Activated naive CD8-positive, alpha-beta T cell treated with anti-CD3 and anti-CD28 coated beads for 36 hours (primary cell): ENCODE data around the gene OPN4. TPM values are rescaled to one million over a fixed set of nuclear protein-coding genes. Genes with fewer than 3 reads are reported as not detected.

ENCODE experiments used
- DNase-seq: peaks from one replicate; pipeline ENCODE4 v3.0.0; 2021
- H3K27ac Mint-ChIP-seq: one replicate; pipeline ENCODE4 v1.8.0; 2022; ENCODE audit warnings: mild to moderate bottlenecking, moderate library complexity, mixed read lengths
- H3K27me3 Mint-ChIP-seq: one replicate; pipeline ENCODE4 v1.8.0; 2022; ENCODE audit warnings: mild to moderate bottlenecking, mixed read lengths
- H3K36me3 Mint-ChIP-seq: one replicate; pipeline ENCODE4 v1.8.0; 2021; ENCODE audit warnings: mild to moderate bottlenecking, mixed read lengths
- H3K4me1 Mint-ChIP-seq: one replicate; pipeline ENCODE4 v1.8.0; 2021; ENCODE audit warnings: mixed read lengths
- H3K4me3 Mint-ChIP-seq: one replicate; pipeline ENCODE4 v1.8.0; 2022; ENCODE audit warnings: mild to moderate bottlenecking, moderate library complexity, mixed read lengths
- H3K9me3 Mint-ChIP-seq: one replicate; pipeline ENCODE4 v1.8.0; 2022; ENCODE audit warnings: mixed read lengths
- total RNA-seq, 2 experiments: library from RNA; stranded (reverse); gene quantifications; one replicate each; pipeline ENCODE4 v1.2.3, GENCODE V29; 2021

Gene OPN4
- total RNA-seq, 2 experiments from 2014 or later = not detected

DNA sequence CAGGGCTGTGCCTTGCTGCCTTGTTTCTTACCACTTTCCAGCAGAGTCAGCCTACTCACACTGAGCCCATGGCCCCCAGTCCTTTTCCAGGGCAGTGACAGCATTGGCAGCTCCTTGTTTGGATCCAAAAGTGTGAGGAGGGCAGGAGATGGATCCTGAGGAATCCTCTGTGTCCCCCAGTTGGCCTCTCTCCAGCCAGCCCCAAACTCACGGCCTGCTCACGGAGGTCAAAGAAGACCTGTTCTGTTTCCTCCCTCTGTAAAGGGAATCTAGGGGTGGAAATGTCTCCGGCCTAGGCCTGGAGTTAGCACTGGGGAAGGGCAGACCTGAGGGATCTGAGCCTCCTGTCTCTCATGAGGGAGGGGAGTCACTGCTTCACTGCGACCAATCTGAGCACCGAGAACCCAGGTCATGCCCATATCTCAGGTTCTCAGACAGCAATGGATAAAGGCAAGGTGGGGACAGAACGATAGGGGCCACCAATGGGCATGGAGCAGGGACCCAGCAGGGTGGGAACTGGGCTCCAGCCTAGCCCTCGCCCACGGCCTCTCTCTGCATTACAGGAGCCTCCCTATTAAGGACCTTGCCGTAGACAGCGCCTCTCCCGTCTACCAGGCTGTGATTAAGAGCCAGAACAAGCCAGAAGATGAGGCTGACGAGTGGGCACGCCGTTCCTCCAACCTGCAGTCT is 37.1 kb downstream of the OPN4 start:
- no peaks in the 10 kb centered on the region for H3K27me3 Mint-ChIP-seq
- no peak overlapping the region for H3K4me3 Mint-ChIP-seq
- H3K9me3 Mint-ChIP-seq = no peaks in the 10 kb centered on the region
- no peaks in the 10 kb centered on the region for H3K36me3 Mint-ChIP-seq
- H3K4me1 Mint-ChIP-seq = peaks cover 2% of the 10 kb centered on the region
- H3K27ac Mint-ChIP-seq = no peak overlapping the region
- DNase-seq = no peak

GRCh38 chr10:86692023-86692514 is 37.7 kb downstream of the OPN4 start:
- Mint-ChIP-seq H3K4me3 (no peak overlapping the region), H3K36me3 (no peaks in the 10 kb centered on the region), H3K27ac (no peak overlapping the region), H3K27me3 (no peaks in the 10 kb centered on the region), H3K9me3 (no peaks in the 10 kb centered on the region), H3K4me1 (peaks cover 2% of the 10 kb centered on the region)
- no peak for DNase-seq

DNA sequence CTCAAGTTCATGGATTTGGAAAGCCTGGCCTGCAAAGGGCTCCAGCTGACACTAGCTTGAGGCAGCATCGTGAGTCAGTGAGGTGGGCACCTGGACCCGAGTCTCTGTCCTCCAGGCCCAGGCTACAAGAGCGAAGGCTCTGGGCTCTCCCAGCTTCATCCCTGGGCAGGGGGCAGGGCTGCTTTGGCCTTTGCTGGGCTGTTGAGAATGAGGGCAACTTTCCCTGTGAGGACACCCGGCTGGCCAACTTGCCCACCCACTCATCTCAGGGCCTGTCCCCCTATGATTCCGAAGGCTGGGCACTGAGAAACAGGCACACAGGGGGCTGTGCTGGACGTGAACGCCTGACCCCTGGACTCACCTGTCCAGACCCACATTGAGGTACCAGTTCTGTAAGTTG is 38.3 kb downstream of the OPN4 start:
- Mint-ChIP-seq H3K9me3 (no peaks in the 10 kb centered on the region), H3K4me3 (no peak overlapping the region), H3K36me3 (no peaks in the 10 kb centered on the region), H3K27me3 (no peaks in the 10 kb centered on the region), H3K4me1 (peaks cover 2% of the 10 kb centered on the region), H3K27ac (no peak overlapping the region)
- no peak for DNase-seq

- no peak overlapping the region for H3K27ac Mint-ChIP-seq
- H3K4me1 Mint-ChIP-seq = peaks cover 2% of the 10 kb centered on the region
- no peaks in the 10 kb centered on the region for H3K9me3 Mint-ChIP-seq
- H3K4me3 Mint-ChIP-seq = no peak overlapping the region
- no peak for DNase-seq
- H3K36me3 Mint-ChIP-seq = no peaks in the 10 kb centered on the region
- no peaks in the 10 kb centered on the region for H3K27me3 Mint-ChIP-seq
These were observed 38.9 kb downstream of the OPN4 start for GRCh38 chr10:86693275-86693674.

DNA sequence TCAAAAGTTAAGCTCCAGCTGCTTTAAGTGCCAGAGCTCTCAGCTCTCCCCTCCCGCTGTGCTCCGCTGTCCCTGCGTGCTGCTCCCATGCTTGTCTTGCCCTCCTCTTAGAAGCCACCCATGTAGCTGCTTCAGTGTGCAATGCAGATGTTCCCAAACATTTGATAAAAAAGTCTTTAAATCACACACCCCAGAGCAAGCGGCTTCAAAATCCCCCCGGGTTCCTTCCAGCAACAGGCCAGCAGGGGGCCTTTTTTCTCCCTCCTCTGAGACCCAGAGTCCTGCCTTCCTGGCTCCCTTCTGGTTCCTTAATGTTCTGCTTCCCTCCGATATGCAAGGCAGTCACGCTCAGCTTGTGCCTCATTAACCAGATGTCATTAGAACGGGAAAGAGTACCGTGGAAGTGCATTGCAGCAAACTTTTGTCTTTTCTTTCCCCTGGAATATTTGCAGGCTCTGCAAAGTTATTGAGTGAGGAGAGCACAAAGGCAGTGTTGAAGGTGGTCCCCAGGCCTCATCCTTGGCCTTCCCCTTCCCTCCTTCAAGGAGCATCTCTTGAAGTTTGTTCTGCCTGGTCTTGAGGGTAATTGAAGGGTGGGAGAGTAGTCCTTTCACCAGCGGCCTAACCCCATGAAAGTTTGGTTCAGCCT is 39.5 kb downstream of the OPN4 start:
- DNase-seq = peak; percentile 22
- Mint-ChIP-seq H3K4me3 (no peak overlapping the region), H3K27me3 (no peaks in the 10 kb centered on the region), H3K4me1 (no peaks in the 10 kb centered on the region), H3K36me3 (no peaks in the 10 kb centered on the region), H3K27ac (no peak overlapping the region), H3K9me3 (no peaks in the 10 kb centered on the region)

DNA sequence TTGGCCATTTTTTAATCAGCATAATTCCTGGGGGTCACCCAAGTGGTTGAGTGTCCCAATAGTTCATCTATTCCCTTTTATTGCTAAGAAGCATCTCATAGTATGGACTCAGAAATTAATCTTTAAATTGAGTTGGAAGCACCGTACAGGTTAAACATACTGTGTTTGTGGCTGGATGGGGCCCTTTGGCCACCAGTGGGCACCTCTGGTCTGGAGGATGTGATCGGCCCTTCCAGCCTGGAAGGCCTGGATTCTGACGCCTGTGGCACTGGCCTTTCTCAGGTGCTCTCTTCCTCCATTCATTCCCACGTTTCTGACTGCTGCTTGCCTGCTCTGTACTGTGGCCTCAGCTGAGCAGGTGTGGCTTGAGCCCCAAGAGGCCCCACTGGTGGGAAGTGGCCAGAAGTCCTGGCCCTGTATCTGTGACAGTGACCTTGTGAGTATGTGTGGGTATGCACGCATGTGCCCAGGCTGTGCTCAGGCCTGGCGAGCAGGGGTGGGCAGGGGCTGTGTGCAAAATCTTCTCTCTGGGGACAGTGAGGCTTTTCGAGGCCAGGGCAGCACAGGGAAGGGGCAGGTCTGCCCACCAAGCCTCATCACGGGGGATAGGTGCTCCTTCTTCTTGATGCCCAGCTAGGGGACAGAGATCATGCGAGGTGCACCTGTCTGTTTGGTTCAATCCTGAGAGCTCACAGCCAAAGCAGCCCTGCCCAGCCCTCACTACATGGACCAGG is 44.0 kb downstream of the OPN4 start:
- H3K27me3 Mint-ChIP-seq = no peaks in the 10 kb centered on the region
- no peak overlapping the region for H3K4me3 Mint-ChIP-seq
- no peaks in the 10 kb centered on the region for H3K9me3 Mint-ChIP-seq
- no peaks in the 10 kb centered on the region for H3K36me3 Mint-ChIP-seq
- no peak overlapping the region for H3K27ac Mint-ChIP-seq
- no peak for DNase-seq
- no peaks in the 10 kb centered on the region for H3K4me1 Mint-ChIP-seq

GRCh38 chr10:86699125-86699524 is 44.8 kb downstream of the OPN4 start:
- no peak for DNase-seq
- no peaks in the 10 kb centered on the region for H3K9me3 Mint-ChIP-seq
- no peak overlapping the region for H3K4me3 Mint-ChIP-seq
- H3K4me1 Mint-ChIP-seq = no peaks in the 10 kb centered on the region
- H3K27ac Mint-ChIP-seq = no peak overlapping the region
- no peaks in the 10 kb centered on the region for H3K36me3 Mint-ChIP-seq
- H3K27me3 Mint-ChIP-seq = no peaks in the 10 kb centered on the region

- Mint-ChIP-seq H3K9me3 (no peaks in the 10 kb centered on the region), H3K4me3 (no peak overlapping the region), H3K4me1 (no peaks in the 10 kb centered on the region), H3K27me3 (no peaks in the 10 kb centered on the region), H3K36me3 (no peaks in the 10 kb centered on the region), H3K27ac (no peak overlapping the region)
- DNase-seq = no peak
These were observed 45.2 kb downstream of the OPN4 start for GRCh38 chr10:86699541-86699940.

DNA sequence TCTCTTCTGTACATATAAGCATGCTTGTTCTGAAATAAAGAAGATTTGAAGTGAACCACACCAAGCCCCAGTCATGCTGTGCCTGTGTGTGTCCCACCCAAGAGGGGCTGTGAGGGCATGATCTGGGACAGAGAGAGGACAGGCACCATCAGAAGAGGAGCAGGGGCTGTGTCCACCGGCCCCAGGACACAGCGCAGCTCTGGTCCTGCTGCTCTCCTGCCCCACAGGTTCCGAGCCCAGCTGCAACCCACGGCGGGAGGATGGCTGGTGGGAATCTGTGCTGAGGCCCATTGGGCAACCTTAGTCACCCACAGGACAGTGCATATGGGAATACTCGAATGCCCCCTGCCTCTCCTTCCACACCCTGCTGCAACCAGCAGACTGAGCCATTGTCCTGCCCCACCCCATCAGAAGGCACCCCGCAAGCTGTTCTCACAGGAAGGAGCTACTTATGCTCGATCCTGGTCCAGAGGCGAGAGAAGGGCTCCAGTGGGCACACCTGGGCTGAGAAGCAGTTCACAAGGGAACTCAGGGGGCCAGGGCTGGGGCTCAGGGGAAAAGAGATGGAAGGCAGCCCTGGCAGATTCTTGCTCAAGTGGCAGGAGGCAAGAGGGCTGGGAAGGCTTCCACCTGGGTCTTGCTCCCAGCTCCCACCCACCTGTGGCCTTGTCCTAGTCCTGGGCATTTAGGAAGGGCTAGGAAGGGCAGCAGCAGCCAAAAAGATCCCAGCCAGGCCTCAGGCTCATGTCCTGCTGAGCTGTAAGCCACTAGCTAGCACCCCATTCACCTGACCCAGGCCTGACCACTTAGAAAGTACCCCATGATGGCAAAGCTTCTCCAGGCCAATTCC is 45.9 kb downstream of the OPN4 start:
- H3K27ac Mint-ChIP-seq = no peak overlapping the region

DNA sequence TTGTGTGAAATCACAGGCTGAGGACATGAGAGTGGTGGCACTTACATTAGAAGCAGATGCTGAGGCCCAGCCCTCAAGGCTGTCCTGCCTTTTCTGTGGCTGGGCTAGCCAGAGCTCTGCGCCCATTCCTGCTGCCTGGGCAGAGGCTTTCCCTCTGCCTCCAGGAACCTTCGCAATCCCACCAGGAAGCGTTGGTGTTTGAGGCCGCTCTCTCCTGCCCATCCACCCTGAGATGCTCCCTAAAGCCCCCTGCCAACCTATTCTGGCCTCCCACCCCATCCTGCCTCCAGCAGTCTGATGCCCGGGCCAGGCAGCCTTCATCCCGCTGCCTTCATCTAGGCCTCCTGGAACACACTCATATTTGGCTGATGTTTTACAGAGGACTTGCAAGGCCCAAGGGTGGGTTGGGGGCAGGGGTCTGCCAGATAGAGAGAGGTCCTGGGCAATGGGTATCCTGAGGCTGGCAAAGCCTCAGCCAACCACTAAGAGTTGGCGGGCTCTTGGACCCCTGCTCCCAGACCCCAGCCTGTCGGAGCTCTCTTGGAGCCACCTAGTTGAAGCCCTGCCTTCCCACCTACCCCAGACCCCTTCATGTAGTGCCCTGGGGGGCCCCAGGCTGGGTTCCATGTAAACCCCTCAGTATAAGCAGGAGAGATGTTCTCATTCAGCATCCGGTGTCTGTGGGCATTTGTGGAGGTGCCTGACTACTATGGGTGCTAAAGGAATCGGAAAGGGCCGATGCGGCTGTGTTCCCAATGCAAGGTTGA is 46.7 kb downstream of the OPN4 start:
- Mint-ChIP-seq H3K27me3 (no peaks in the 10 kb centered on the region), H3K27ac (no peak overlapping the region), H3K36me3 (no peaks in the 10 kb centered on the region), H3K4me3 (no peak overlapping the region), H3K9me3 (no peaks in the 10 kb centered on the region), H3K4me1 (no peaks in the 10 kb centered on the region)
- DNase-seq = no peak

More for the DNA sequence above, 45.9 kb downstream of the OPN4 start:
- H3K27me3 Mint-ChIP-seq = no peaks in the 10 kb centered on the region
- H3K4me1 Mint-ChIP-seq = no peaks in the 10 kb centered on the region
- H3K36me3 Mint-ChIP-seq = no peaks in the 10 kb centered on the region
- H3K9me3 Mint-ChIP-seq = no peaks in the 10 kb centered on the region
- no peak for DNase-seq
- no peak overlapping the region for H3K4me3 Mint-ChIP-seq

DNA sequence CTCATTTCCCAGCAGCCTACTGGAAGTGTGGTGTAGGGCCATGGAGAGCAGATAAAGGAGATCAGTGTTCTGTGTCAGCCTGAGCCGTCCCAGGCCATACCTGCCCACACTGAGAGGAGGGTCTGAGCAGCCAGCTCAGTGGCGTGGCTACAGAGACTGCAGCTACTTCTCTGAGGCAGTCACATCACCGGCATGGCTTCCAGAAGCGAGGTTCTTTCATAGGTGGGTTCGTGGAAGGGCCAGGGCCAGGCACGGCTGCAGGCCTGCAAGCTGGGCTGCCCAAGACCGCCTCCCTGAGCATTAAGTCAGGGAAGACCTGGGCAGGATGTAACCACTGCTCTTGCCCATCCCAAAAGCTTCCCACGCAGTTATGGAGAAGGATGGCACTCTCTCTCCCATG is 48.8 kb downstream of the OPN4 start:
- Mint-ChIP-seq H3K27ac (no peak overlapping the region), H3K27me3 (no peaks in the 10 kb centered on the region), H3K9me3 (no peaks in the 10 kb centered on the region), H3K4me1 (no peaks in the 10 kb centered on the region), H3K4me3 (no peak overlapping the region), H3K36me3 (no peaks in the 10 kb centered on the region)
- no peak for DNase-seq

- H3K27ac Mint-ChIP-seq = no peak overlapping the region
- H3K4me1 Mint-ChIP-seq = no peaks in the 10 kb centered on the region
- H3K9me3 Mint-ChIP-seq = no peaks in the 10 kb centered on the region
- H3K36me3 Mint-ChIP-seq = peaks cover 2% of the 10 kb centered on the region
- DNase-seq = no peak
- no peak overlapping the region for H3K4me3 Mint-ChIP-seq
- H3K27me3 Mint-ChIP-seq = no peaks in the 10 kb centered on the region
These were observed 50.8 kb downstream of the OPN4 start for GRCh38 chr10:86705139-86705538.

- no peak for DNase-seq
- no peak overlapping the region for H3K4me3 Mint-ChIP-seq
- no peak overlapping the region for H3K27ac Mint-ChIP-seq
These were observed 51.6 kb downstream of the OPN4 start for GRCh38 chr10:86705905-86706304.

GRCh38 chr10:86706401-86706841 is 52.1 kb downstream of the OPN4 start:
- Mint-ChIP-seq H3K9me3 (no peaks in the 10 kb centered on the region), H3K4me1 (peaks cover 6% of the 10 kb centered on the region), H3K27me3 (no peaks in the 10 kb centered on the region), H3K27ac (no peak overlapping the region), H3K36me3 (peaks cover 2% of the 10 kb centered on the region), H3K4me3 (no peak overlapping the region)
- no peak for DNase-seq

More at GRCh38 chr10:86705905-86706304, 51.6 kb downstream of the OPN4 start:
- no peaks in the 10 kb centered on the region for H3K27me3 Mint-ChIP-seq
- H3K9me3 Mint-ChIP-seq = no peaks in the 10 kb centered on the region
- H3K4me1 Mint-ChIP-seq = peaks cover 5% of the 10 kb centered on the region
- H3K36me3 Mint-ChIP-seq = peaks cover 2% of the 10 kb centered on the region
